HepG2 (cell line): ENCODE measurements around the gene VILL. TPM values are rescaled to one million over a fixed set of nuclear protein-coding genes. Genes with fewer than 3 reads are reported as not detected.
A peak's percentile ranks its signal among the peaks of the same experiment; 100 is the strongest.

Experiments
- ATF1 ChIP-seq: IDR thresholded peaks from 2 replicates; pipeline ENCODE4 v1.6.1; 2016; ENCODE audit warnings: mild to moderate bottlenecking, control low read depth
- CCAR2 ChIP-seq: fragments of 200-400 bp; formaldehyde crosslinking; optimal IDR thresholded peaks from 2 replicates; pipeline ENCODE3; 2018; ENCODE audit warnings: low read depth, mild to moderate bottlenecking, low read length, moderate library complexity
- ERF ChIP-seq: IDR thresholded peaks from 2 replicates; pipeline ENCODE4 v1.6.1; 2018; ENCODE audit warnings: missing biosample characterization, missing genetic modification reagents
- IRX3 ChIP-seq: sonication (generic); formaldehyde crosslinking; IDR thresholded peaks from 2 replicates; pipeline ENCODE4 v1.8.1; 2023; ENCODE audit warnings: mild to moderate bottlenecking, low read depth, missing genetic modification reagents, borderline replicate concordance
- JDP2 ChIP-seq: sonication (generic); formaldehyde crosslinking; IDR thresholded peaks from 2 replicates; pipeline ENCODE4 v1.8.1; 2022; ENCODE audit warnings: missing genetic modification reagents, borderline replicate concordance
- MEF2D ChIP-seq: sonication (generic); formaldehyde crosslinking; IDR thresholded peaks from 2 replicates; pipeline ENCODE4 v1.5.1; 2020; ENCODE audit warnings: mild to moderate bottlenecking, missing genetic modification reagents
- NFIC ChIP-seq: IDR thresholded peaks from 2 replicates; pipeline ENCODE4 v1.6.1; 2012; ENCODE audit warnings: mild to moderate bottlenecking, low read length, inconsistent platforms
- NKX3-1 ChIP-seq: sonication (generic); formaldehyde crosslinking; IDR thresholded peaks from 2 replicates; pipeline ENCODE4 v1.5.0; 2020; ENCODE audit warnings: missing genetic modification reagents
- NR3C1 ChIP-seq: sonication (generic); formaldehyde crosslinking; IDR thresholded peaks from 2 replicates; pipeline ENCODE4 v1.4.0; 2020; ENCODE audit warnings: missing genetic modification reagents
- NRL ChIP-seq: sonication (generic); formaldehyde crosslinking; IDR thresholded peaks from 2 replicates; pipeline ENCODE4 v1.5.0; 2020; ENCODE audit warnings: missing genetic modification reagents, mild to moderate bottlenecking, moderate library complexity, borderline replicate concordance
- RBM39 ChIP-seq: fragments of 200-400 bp; formaldehyde crosslinking; IDR thresholded peaks from one replicate; pipeline ENCODE4 v1.6.1; 2018; ENCODE audit warnings: antibody characterized with exemption, mild to moderate bottlenecking, low read depth, low read length; ENCODE audit not compliant: poor library complexity, severe bottlenecking
- SMARCC2 ChIP-seq: fragments of 450-650 bp; IDR thresholded peaks from 2 replicates; pipeline ENCODE4 v1.6.1; 2017; ENCODE audit warnings: antibody characterized with exemption, mild to moderate bottlenecking
- TBX2 ChIP-seq: sonication (generic); formaldehyde crosslinking; IDR thresholded peaks from 2 replicates; pipeline ENCODE4 v1.5.0; 2020; ENCODE audit warnings: missing genetic modification reagents, mild to moderate bottlenecking, borderline replicate concordance
- TSC22D2 ChIP-seq: sonication (generic); formaldehyde crosslinking; IDR thresholded peaks from 2 replicates; pipeline ENCODE4 v1.5.1; 2020; ENCODE audit warnings: missing genetic modification reagents, mild to moderate bottlenecking, borderline replicate concordance
- XRCC5 ChIP-seq: fragments of 200-400 bp; formaldehyde crosslinking; optimal IDR thresholded peaks from 2 replicates; pipeline ENCODE3; 2017; ENCODE audit warnings: mild to moderate bottlenecking, low read length
- ZBTB7A ChIP-seq: sonication (generic); formaldehyde crosslinking; IDR thresholded peaks from 2 replicates; pipeline ENCODE4 v1.8.0; 2022; ENCODE audit warnings: mild to moderate bottlenecking, missing genetic modification reagents
- ZNF557 ChIP-seq: sonication (generic); formaldehyde crosslinking; IDR thresholded peaks from 2 replicates; pipeline ENCODE4 v1.4.0; 2020; ENCODE audit warnings: missing genetic modification reagents
- ZNF720 ChIP-seq: sonication (generic); formaldehyde crosslinking; IDR thresholded peaks from 2 replicates; pipeline ENCODE4 v1.4.0; 2020; ENCODE audit warnings: missing genetic modification reagents
- polyA plus RNA-seq, 8 experiments: library from polyadenylated mRNA; depleted of rRNA in 3 of 8; stranded (reverse) in 7 of 8; unstranded in 1 of 8; fragments of >200 nt; fragmentation: Illumina TruSeq in 4 of 8; extraction: Trizol in 4 of 8; gene quantifications; 2 replicates each; pipeline versions ENCODE4 v1.2.1 to v1.2.3, GENCODE V29; 2011 to 2016; ENCODE audit warnings: low read depth in 4 of 8, missing spikeins in 1 of 8, mixed read lengths in 1 of 8; ENCODE audit not compliant: insufficient read depth in 1 of 8
- total RNA-seq, 5 experiments: library from RNA; depleted of rRNA; stranded (reverse); fragments of >200 nt; fragmentation: Illumina TruSeq; extraction: Trizol; gene quantifications; 2 replicates each; pipeline ENCODE4 v1.2.3, GENCODE V29; 2016; ENCODE audit warnings: low read depth in 1 of 5
- TF ChIP-seq, protein P1 (sequence below): sonication (generic); formaldehyde crosslinking; IDR thresholded peaks from 2 replicates; pipeline ENCODE4 v1.5.0; 2020; ENCODE audit warnings: mild to moderate bottlenecking, missing genetic modification reagents
- TF ChIP-seq, protein P2 (sequence below): sonication (generic); formaldehyde crosslinking; IDR thresholded peaks from 2 replicates; pipeline ENCODE4 v1.9.0; 2022; ENCODE audit warnings: missing genetic modification reagents, mild to moderate bottlenecking, borderline replicate concordance
- TF ChIP-seq, protein P3 (sequence below): sonication (generic); formaldehyde crosslinking; IDR thresholded peaks from 2 replicates; pipeline ENCODE4 v1.4.0; 2020; ENCODE audit warnings: missing genetic modification reagents, low read depth, mild to moderate bottlenecking, borderline replicate concordance
- TF ChIP-seq, protein P4 (sequence below): IDR thresholded peaks from 2 replicates; pipeline ENCODE4 v1.6.1; 2018; ENCODE audit warnings: missing genetic modification reagents

The VILL gene
- total and polyA plus RNA-seq, 2 of the 13 experiments (the other 11 are each of a cell fraction or from before 2014, with no cell fraction given) = 3.2 to 5.3 TPM

DNA sequence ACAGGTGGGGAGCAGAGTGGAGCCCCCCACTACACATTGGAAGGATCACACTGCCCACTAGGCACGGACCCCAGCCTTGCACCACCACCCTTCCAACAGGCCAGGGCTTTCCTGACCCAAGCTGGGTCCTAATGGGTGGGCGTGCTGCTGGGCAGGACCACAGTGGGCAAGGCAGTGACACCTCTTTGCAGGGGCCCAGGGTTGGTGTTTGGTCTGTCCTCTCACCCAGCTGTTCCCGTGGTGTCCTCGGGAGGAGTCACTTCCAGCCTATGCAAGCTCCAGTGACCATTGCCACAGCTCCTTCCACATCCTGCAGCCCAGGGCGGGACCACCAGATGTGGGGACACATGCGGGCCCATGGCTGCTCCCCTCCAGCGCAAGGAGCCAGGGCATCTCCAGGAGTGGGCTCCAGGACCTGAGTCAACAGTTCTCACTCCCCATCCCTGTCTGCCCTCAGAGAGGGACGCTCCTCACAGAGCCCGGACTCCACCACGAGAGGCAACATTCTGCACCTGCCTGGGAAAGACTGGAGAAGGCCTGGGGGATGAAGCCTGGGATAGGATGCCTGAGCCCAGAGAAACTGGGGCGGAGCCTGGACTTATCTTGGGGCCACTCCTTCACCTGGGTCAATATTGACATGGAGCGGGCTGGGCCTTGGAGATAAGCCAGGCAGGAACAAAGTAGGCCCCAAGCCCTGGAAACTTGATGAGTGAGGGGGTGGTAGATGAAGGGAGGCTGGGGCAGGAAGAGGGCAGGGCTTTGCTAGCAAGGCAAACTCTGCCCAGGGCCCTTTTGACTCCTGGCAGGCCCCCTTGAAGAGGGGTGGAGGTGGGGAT is 3.9 kb upstream of the VILL start (continued):
- TF ChIP-seq NR3C1 (CRISPR knock-in tag) = no peak
- TF ChIP-seq NFIC = peak; percentile 57; the same call in 1 of the 2 replicates
- TF ChIP-seq NRL (CRISPR knock-in tag) = no peak
- TF ChIP-seq NKX3-1 (CRISPR knock-in tag) = 0 out of 2 replicates have a peak, but pooled peaks have one; percentile 31
- TF ChIP-seq, protein P1, sequence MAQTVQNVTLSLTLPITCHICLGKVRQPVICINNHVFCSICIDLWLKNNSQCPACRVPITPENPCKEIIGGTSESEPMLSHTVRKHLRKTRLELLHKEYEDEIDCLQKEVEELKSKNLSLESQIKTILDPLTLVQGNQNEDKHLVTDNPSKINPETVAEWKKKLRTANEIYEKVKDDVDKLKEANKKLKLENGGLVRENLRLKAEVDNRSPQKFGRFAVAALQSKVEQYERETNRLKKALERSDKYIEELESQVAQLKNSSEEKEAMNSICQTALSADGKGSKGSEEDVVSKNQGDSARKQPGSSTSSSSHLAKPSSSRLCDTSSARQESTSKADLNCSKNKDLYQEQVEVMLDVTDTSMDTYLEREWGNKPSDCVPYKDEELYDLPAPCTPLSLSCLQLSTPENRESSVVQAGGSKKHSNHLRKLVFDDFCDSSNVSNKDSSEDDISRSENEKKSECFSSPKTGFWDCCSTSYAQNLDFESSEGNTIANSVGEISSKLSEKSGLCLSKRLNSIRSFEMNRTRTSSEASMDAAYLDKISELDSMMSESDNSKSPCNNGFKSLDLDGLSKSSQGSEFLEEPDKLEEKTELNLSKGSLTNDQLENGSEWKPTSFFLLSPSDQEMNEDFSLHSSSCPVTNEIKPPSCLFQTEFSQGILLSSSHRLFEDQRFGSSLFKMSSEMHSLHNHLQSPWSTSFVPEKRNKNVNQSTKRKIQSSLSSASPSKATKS (CRISPR knock-in tag) = no peak
- TF ChIP-seq JDP2 (CRISPR knock-in tag) = no peak
- TF ChIP-seq ATF1 (CRISPR knock-in tag) = no peak
- no peak for TF ChIP-seq ZNF557
- TF ChIP-seq, protein P2, sequence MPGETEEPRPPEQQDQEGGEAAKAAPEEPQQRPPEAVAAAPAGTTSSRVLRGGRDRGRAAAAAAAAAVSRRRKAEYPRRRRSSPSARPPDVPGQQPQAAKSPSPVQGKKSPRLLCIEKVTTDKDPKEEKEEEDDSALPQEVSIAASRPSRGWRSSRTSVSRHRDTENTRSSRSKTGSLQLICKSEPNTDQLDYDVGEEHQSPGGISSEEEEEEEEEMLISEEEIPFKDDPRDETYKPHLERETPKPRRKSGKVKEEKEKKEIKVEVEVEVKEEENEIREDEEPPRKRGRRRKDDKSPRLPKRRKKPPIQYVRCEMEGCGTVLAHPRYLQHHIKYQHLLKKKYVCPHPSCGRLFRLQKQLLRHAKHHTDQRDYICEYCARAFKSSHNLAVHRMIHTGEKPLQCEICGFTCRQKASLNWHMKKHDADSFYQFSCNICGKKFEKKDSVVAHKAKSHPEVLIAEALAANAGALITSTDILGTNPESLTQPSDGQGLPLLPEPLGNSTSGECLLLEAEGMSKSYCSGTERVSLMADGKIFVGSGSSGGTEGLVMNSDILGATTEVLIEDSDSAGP (CRISPR knock-in tag) = peak; percentile 45; the same call in 1 of the 2 replicates
- TF ChIP-seq TBX2 (CRISPR knock-in tag) = peak; percentile 44; the same call in 1 of the 2 replicates
- TF ChIP-seq TSC22D2 (CRISPR knock-in tag) = no peak
- TF ChIP-seq, protein P3, sequence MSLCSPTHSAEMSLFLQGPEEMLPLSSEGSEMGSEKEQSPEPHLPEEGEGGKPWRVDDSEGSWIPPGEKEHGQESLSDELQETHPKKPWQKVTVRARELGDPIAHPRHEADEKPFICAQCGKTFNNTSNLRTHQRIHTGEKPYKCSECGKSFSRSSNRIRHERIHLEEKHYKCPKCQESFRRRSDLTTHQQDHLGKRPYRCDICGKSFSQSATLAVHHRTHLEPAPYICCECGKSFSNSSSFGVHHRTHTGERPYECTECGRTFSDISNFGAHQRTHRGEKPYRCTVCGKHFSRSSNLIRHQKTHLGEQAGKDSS = no peak
- TF ChIP-seq XRCC5 = peak; percentile 34
- TF ChIP-seq MEF2D (CRISPR knock-in tag) = no peak
- no peak for TF ChIP-seq IRX3
- no peak for TF ChIP-seq CCAR2
- peak; percentile 7; the same call in 1 of the 2 replicates for TF ChIP-seq ZBTB7A (CRISPR knock-in tag)
- TF ChIP-seq, protein P4, sequence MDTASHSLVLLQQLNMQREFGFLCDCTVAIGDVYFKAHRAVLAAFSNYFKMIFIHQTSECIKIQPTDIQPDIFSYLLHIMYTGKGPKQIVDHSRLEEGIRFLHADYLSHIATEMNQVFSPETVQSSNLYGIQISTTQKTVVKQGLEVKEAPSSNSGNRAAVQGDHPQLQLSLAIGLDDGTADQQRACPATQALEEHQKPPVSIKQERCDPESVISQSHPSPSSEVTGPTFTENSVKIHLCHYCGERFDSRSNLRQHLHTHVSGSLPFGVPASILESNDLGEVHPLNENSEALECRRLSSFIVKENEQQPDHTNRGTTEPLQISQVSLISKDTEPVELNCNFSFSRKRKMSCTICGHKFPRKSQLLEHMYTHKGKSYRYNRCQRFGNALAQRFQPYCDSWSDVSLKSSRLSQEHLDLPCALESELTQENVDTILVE (CRISPR knock-in tag) = no peak
- TF ChIP-seq SMARCC2 = peak; percentile 89; the same call in 1 of the 2 replicates
- TF ChIP-seq ZNF720 (CRISPR knock-in tag) = no peak
- no peak for TF ChIP-seq RBM39
- no peak for TF ChIP-seq ERF (CRISPR knock-in tag)
